ENCODE data around the gene GDI2. TPM values are rescaled to one million over a fixed set of nuclear protein-coding genes. Genes with fewer than 3 reads are reported as not detected.

GDI2 gene
- total and polyA plus RNA-seq, 4 donors = 186 to 339 (median 221) TPM

DNA sequence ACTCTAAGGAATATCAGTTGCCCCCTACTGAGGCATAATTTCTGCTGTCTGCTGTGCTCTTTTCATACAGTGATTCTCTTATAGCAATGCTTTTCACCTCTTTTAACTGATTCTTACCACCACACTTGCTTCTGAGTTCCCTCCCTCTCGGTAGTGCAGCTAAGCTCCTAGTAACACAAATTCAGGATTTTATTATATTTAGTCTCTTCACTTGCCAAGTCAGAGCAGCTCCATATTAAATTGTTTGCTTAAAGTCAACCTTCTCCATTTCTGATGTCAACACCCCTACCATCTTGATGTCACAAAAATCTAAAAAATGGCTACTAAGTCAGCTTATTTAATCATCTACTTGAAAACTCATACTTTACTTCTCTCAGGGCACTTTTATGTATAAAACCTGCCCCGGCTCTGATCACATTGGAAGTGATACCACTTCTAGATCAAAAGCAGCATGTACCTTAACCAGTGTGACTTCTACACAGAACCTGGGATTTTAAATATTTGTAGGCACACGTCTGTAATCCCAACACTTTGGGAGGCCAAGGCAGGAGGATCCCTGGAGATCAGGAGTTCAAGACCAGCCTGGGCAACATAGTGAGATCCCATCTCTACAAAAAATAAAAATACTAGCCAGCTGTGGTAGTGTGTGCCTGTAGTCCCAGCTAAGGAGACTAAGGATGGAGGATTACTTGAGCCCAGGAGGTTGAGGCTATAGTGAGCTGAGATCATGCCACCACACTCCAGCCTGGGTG is 55.3 kb downstream of the GDI2 start:
- H3K9me3 ChIP-seq (ENCODE audit: control insufficient read depth, insufficient read depth, low read length) = no peaks in the 10 kb centered on the region
- 100% methylated on average over 1 of the region's 3 CpGs for WGBS (ENCODE audit: insufficient coverage)
- no peaks in the 10 kb centered on the region for H3K4me1 ChIP-seq (ENCODE audit: control insufficient read depth, insufficient read depth, low read length)
- no peak overlapping the region for H3K4me3 ChIP-seq (ENCODE audit: low read depth, low read length)
- H3K27ac ChIP-seq (ENCODE audit: low read depth, low read length) = no peak overlapping the region
- no peaks in the 10 kb centered on the region for H3K27me3 ChIP-seq (ENCODE audit: control insufficient read depth, insufficient read depth, low read length)
- H3K36me3 ChIP-seq (ENCODE audit: control insufficient read depth, insufficient read depth, low read length) = peaks cover 26% of the 10 kb centered on the region
- DNase-seq (ENCODE audit: low read depth in 4 of 6, low spot score in 6 of 6) = no peak

GRCh38 chr10:5752301-5752871 is 60.8 kb downstream of the GDI2 start:
- DNase-seq (ENCODE audit: low read depth in 4 of 6, low spot score in 6 of 6) = no peak

GRCh38 chr10:5751601-5752253 is 61.5 kb downstream of the GDI2 start:
- Histone ChIP-seq H3K27me3 (ENCODE audit: control insufficient read depth, insufficient read depth, low read length) (no peaks in the 10 kb centered on the region), H3K27ac (ENCODE audit: low read depth, low read length) (no peak overlapping the region), H3K4me3 (ENCODE audit: low read depth, low read length) (no peak overlapping the region), H3K36me3 (ENCODE audit: control insufficient read depth, insufficient read depth, low read length) (peaks cover 20% of the 10 kb centered on the region), H3K9me3 (ENCODE audit: control insufficient read depth, insufficient read depth, low read length) (no peaks in the 10 kb centered on the region), H3K4me1 (ENCODE audit: control insufficient read depth, insufficient read depth, low read length) (no peaks in the 10 kb centered on the region)
- DNase-seq (ENCODE audit: low read depth in 4 of 6, low spot score in 6 of 6) = no peak
- 33% methylated on average over 1 of the region's 6 CpGs for WGBS (ENCODE audit: insufficient coverage)

More at GRCh38 chr10:5752301-5752871, 60.8 kb downstream of the GDI2 start:
- Histone ChIP-seq H3K4me3 (ENCODE audit: low read depth, low read length) (no peak overlapping the region), H3K9me3 (ENCODE audit: control insufficient read depth, insufficient read depth, low read length) (no peaks in the 10 kb centered on the region), H3K27ac (ENCODE audit: low read depth, low read length) (no peak overlapping the region), H3K27me3 (ENCODE audit: control insufficient read depth, insufficient read depth, low read length) (no peaks in the 10 kb centered on the region), H3K36me3 (ENCODE audit: control insufficient read depth, insufficient read depth, low read length) (peaks cover 24% of the 10 kb centered on the region), H3K4me1 (ENCODE audit: control insufficient read depth, insufficient read depth, low read length) (no peaks in the 10 kb centered on the region)
- 81% methylated on average over 17 of the region's 17 CpGs for WGBS (ENCODE audit: insufficient coverage)

DNA sequence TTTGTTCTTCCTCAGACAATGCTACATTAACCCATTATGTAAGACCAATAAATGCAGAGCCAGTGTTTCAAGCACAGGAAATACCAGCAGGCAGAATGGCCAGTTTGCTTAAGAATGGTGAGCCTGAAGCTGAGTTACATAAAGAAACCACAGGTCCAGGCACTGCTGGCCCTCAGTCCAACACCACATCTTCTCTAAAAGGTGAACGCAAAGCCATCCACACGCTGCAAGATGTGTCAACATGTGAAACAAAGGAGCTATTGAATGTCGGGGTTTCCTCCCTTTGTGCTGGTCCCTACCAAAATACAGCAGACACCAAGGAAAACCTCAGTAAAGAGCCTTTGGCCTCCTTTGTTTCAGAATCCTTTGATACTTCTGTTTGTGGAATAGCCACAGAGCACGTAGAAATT is 64.8 kb downstream of the GDI2 start:
- Histone ChIP-seq H3K27ac (ENCODE audit: low read depth, low read length) (no peak overlapping the region), H3K36me3 (ENCODE audit: control insufficient read depth, insufficient read depth, low read length) (peaks cover 23% of the 10 kb centered on the region), H3K4me3 (ENCODE audit: low read depth, low read length) (no peak overlapping the region), H3K4me1 (ENCODE audit: control insufficient read depth, insufficient read depth, low read length) (no peaks in the 10 kb centered on the region), H3K27me3 (ENCODE audit: control insufficient read depth, insufficient read depth, low read length) (no peaks in the 10 kb centered on the region), H3K9me3 (ENCODE audit: control insufficient read depth, insufficient read depth, low read length) (no peaks in the 10 kb centered on the region)
- DNase-seq (ENCODE audit: low read depth in 4 of 6, low spot score in 6 of 6) = no peak
- 54% methylated on average over 2 of the region's 4 CpGs for WGBS (ENCODE audit: insufficient coverage)

GRCh38 chr10:5746197-5746596 is 67.0 kb downstream of the GDI2 start:
- Histone ChIP-seq H3K4me3 (ENCODE audit: low read depth, low read length) (no peak overlapping the region), H3K27ac (ENCODE audit: low read depth, low read length) (no peak overlapping the region), H3K4me1 (ENCODE audit: control insufficient read depth, insufficient read depth, low read length) (no peaks in the 10 kb centered on the region), H3K9me3 (ENCODE audit: control insufficient read depth, insufficient read depth, low read length) (no peaks in the 10 kb centered on the region), H3K27me3 (ENCODE audit: control insufficient read depth, insufficient read depth, low read length) (no peaks in the 10 kb centered on the region), H3K36me3 (ENCODE audit: control insufficient read depth, insufficient read depth, low read length) (peaks cover 15% of the 10 kb centered on the region)
- peak in 1 of 6 donors; percentile 9 for DNase-seq (ENCODE audit: low read depth in 4 of 6, low spot score in 6 of 6)
- WGBS (ENCODE audit: insufficient coverage) = 80% methylated on average over 2 of the region's 4 CpGs

- no peak for DNase-seq (ENCODE audit: low read depth in 4 of 6, low spot score in 6 of 6)
- H3K36me3 ChIP-seq (ENCODE audit: control insufficient read depth, insufficient read depth, low read length) = peaks cover 18% of the 10 kb centered on the region
- no peak overlapping the region for H3K4me3 ChIP-seq (ENCODE audit: low read depth, low read length)
- WGBS (ENCODE audit: insufficient coverage) = 100% methylated on average over 1 of the region's 5 CpGs
- H3K9me3 ChIP-seq (ENCODE audit: control insufficient read depth, insufficient read depth, low read length) = no peaks in the 10 kb centered on the region
- H3K27me3 ChIP-seq (ENCODE audit: control insufficient read depth, insufficient read depth, low read length) = no peaks in the 10 kb centered on the region
- no peak overlapping the region for H3K27ac ChIP-seq (ENCODE audit: low read depth, low read length)
- H3K4me1 ChIP-seq (ENCODE audit: control insufficient read depth, insufficient read depth, low read length) = no peaks in the 10 kb centered on the region
Observed at GRCh38 chr10:5744849-5745248, 68.4 kb downstream of the GDI2 start.

- DNase-seq (ENCODE audit: low read depth in 4 of 6, low spot score in 6 of 6) = no peak
- 50% methylated on average over 2 of the region's 5 CpGs for WGBS (ENCODE audit: insufficient coverage)
- no peaks in the 10 kb centered on the region for H3K9me3 ChIP-seq (ENCODE audit: control insufficient read depth, insufficient read depth, low read length)
Observed at GRCh38 chr10:5743736-5744135, 69.5 kb downstream of the GDI2 start.

DNA sequence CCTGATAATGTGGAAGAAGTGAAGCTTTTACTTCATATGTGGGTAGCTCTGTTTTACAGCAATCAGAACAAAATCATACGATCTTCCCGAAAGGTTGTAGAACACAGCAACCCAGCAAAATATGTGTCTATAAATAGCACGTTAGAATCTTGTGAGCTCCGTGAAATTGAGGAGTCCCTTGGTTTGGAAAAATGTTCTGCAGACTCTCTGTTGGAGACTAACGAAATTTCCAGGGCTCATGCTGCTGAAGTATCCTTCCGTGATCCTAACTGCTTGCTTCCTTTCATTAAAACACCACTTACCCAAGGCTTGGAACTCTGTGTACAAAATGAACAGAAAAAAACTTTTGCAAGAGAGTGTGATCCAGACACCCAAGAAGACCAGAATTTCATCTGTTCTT is 71.1 kb downstream of the GDI2 start:
- no peaks in the 10 kb centered on the region for H3K4me1 ChIP-seq (ENCODE audit: control insufficient read depth, insufficient read depth, low read length)
- DNase-seq (ENCODE audit: low read depth in 4 of 6, low spot score in 6 of 6) = peak in 1 of 6 donors; percentile 74
- H3K27ac ChIP-seq (ENCODE audit: low read depth, low read length) = no peak overlapping the region
- H3K4me3 ChIP-seq (ENCODE audit: low read depth, low read length) = no peak overlapping the region
- no peaks in the 10 kb centered on the region for H3K27me3 ChIP-seq (ENCODE audit: control insufficient read depth, insufficient read depth, low read length)
- H3K9me3 ChIP-seq (ENCODE audit: control insufficient read depth, insufficient read depth, low read length) = no peaks in the 10 kb centered on the region
- peaks cover 11% of the 10 kb centered on the region for H3K36me3 ChIP-seq (ENCODE audit: control insufficient read depth, insufficient read depth, low read length)
- 90% methylated on average over 2 of the region's 6 CpGs for WGBS (ENCODE audit: insufficient coverage)

More at GRCh38 chr10:5743736-5744135, 69.5 kb downstream of the GDI2 start:
- Histone ChIP-seq H3K27ac (ENCODE audit: low read depth, low read length) (no peak overlapping the region), H3K27me3 (ENCODE audit: control insufficient read depth, insufficient read depth, low read length) (no peaks in the 10 kb centered on the region), H3K4me1 (ENCODE audit: control insufficient read depth, insufficient read depth, low read length) (no peaks in the 10 kb centered on the region), H3K36me3 (ENCODE audit: control insufficient read depth, insufficient read depth, low read length) (peaks cover 16% of the 10 kb centered on the region), H3K4me3 (ENCODE audit: low read depth, low read length) (no peak overlapping the region)

- no CpG with 5 or more reads among the region's 1 CpG for WGBS (ENCODE audit: insufficient coverage)
Observed at GRCh38 chr10:5741276-5741675, 72.0 kb downstream of the GDI2 start.

More at GRCh38 chr10:5741276-5741675, 72.0 kb downstream of the GDI2 start:
- Histone ChIP-seq H3K27ac (ENCODE audit: low read depth, low read length) (no peak overlapping the region), H3K9me3 (ENCODE audit: control insufficient read depth, insufficient read depth, low read length) (no peaks in the 10 kb centered on the region), H3K4me3 (ENCODE audit: low read depth, low read length) (no peak overlapping the region), H3K4me1 (ENCODE audit: control insufficient read depth, insufficient read depth, low read length) (no peaks in the 10 kb centered on the region), H3K36me3 (ENCODE audit: control insufficient read depth, insufficient read depth, low read length) (peaks cover 11% of the 10 kb centered on the region), H3K27me3 (ENCODE audit: control insufficient read depth, insufficient read depth, low read length) (no peaks in the 10 kb centered on the region)
- DNase-seq (ENCODE audit: low read depth in 4 of 6, low spot score in 6 of 6) = no peak
